ENCODE measurements around the gene CASQ1. TPM values are rescaled to one million over a fixed set of nuclear protein-coding genes. Genes with fewer than 3 reads are reported as not detected.
A peak's percentile ranks its signal among the peaks of the same experiment; 100 is the strongest.

CASQ1 gene
- total RNA-seq, 1 experiment from 2014 or later = 0.46 TPM

DNA sequence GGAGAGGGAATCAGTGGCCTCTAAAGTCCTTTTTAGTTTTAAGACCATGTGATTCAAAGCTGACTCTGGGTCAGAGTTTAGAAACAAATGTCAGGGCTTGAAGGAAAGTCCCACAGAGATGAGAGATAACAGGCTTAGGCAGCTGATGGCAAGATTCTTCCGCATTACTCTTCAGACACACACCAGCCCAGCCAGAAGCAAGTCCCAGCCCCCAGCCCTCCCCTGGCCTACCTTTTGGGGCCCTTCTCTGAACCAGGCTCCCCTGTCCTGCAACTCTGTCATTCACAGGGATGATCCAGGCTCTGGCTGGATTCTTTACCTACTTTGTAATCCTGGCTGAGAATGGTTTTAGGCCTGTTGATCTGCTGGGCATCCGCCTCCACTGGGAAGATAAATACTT, 13.1 kb upstream of the CASQ1 start (continued):
- TF ChIP-seq, protein P1, sequence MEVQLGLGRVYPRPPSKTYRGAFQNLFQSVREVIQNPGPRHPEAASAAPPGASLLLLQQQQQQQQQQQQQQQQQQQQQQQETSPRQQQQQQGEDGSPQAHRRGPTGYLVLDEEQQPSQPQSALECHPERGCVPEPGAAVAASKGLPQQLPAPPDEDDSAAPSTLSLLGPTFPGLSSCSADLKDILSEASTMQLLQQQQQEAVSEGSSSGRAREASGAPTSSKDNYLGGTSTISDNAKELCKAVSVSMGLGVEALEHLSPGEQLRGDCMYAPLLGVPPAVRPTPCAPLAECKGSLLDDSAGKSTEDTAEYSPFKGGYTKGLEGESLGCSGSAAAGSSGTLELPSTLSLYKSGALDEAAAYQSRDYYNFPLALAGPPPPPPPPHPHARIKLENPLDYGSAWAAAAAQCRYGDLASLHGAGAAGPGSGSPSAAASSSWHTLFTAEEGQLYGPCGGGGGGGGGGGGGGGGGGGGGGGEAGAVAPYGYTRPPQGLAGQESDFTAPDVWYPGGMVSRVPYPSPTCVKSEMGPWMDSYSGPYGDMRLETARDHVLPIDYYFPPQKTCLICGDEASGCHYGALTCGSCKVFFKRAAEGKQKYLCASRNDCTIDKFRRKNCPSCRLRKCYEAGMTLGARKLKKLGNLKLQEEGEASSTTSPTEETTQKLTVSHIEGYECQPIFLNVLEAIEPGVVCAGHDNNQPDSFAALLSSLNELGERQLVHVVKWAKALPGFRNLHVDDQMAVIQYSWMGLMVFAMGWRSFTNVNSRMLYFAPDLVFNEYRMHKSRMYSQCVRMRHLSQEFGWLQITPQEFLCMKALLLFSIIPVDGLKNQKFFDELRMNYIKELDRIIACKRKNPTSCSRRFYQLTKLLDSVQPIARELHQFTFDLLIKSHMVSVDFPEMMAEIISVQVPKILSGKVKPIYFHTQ (CRISPR knock-in tag; IDR thresholded peaks at IDR 0.05) = no peak
- TF ChIP-seq ZNF232 (CRISPR knock-in tag; IDR thresholded peaks at IDR 0.05) (no peak), ELF4 (CRISPR knock-in tag; IDR thresholded peaks at IDR 0.05; ENCODE audit: low read depth) (no peak), IRF2 (CRISPR knock-in tag; IDR thresholded peaks at IDR 0.05; ENCODE audit: borderline replicate concordance, low read depth) (no peak), SMAD4 (CRISPR knock-in tag; IDR thresholded peaks at IDR 0.05) (no peak), NR2C2 (CRISPR knock-in tag; IDR thresholded peaks at IDR 0.05) (no peak)
- TF ChIP-seq, protein P2, sequence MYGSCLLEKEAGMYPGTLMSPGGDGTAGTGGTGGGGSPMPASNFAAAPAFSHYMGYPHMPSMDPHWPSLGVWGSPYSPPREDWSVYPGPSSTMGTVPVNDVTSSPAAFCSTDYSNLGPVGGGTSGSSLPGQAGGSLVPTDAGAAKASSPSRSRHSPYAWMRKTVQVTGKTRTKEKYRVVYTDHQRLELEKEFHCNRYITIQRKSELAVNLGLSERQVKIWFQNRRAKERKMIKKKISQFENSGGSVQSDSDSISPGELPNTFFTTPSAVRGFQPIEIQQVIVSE (CRISPR knock-in tag; IDR thresholded peaks at IDR 0.05; ENCODE audit: borderline replicate concordance) = no peak
- TF ChIP-seq, protein P3, sequence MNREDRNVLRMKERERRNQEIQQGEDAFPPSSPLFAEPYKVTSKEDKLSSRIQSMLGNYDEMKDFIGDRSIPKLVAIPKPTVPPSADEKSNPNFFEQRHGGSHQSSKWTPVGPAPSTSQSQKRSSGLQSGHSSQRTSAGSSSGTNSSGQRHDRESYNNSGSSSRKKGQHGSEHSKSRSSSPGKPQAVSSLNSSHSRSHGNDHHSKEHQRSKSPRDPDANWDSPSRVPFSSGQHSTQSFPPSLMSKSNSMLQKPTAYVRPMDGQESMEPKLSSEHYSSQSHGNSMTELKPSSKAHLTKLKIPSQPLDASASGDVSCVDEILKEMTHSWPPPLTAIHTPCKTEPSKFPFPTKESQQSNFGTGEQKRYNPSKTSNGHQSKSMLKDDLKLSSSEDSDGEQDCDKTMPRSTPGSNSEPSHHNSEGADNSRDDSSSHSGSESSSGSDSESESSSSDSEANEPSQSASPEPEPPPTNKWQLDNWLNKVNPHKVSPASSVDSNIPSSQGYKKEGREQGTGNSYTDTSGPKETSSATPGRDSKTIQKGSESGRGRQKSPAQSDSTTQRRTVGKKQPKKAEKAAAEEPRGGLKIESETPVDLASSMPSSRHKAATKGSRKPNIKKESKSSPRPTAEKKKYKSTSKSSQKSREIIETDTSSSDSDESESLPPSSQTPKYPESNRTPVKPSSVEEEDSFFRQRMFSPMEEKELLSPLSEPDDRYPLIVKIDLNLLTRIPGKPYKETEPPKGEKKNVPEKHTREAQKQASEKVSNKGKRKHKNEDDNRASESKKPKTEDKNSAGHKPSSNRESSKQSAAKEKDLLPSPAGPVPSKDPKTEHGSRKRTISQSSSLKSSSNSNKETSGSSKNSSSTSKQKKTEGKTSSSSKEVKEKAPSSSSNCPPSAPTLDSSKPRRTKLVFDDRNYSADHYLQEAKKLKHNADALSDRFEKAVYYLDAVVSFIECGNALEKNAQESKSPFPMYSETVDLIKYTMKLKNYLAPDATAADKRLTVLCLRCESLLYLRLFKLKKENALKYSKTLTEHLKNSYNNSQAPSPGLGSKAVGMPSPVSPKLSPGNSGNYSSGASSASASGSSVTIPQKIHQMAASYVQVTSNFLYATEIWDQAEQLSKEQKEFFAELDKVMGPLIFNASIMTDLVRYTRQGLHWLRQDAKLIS (CRISPR knock-in tag; IDR thresholded peaks at IDR 0.05; ENCODE audit: borderline replicate concordance) = no peak

DNA sequence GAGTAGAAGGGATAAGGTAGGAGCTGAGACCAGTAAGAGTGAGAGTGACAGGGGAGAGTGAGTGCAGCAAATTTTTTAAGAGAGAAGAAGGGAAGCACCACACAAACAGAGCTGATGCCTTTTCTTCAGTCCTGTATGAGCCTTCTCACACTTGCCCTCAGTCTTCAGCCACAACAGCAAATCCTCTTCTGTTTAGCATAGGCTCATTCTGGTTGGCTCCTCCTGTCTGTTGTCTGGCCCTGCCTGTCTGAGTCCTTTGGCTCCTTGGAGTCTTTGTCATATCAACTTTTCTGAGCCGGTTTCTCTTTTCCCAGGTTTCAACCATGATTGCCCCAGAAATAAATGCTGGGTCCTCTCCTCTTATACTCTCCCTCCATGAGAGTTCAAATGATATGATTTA, 12.7 kb upstream of the CASQ1 start:
- ATAC-seq (peak; percentile 83), DNase-seq (ENCODE audit: low spot score) (no peak)
- ChIA-PET POLR2A (interaction anchor here (0.9 kb wide), 1 partner anchor 9 kb away, joined by 3 read pairs; no protein-coding TSS in a partner anchor), CTCF (interaction anchor here (1.0 to 2.1 kb wide), 3 partner anchors 15 to 74 kb away, joined by 4 to 7 read pairs (median 5); no protein-coding TSS in a partner anchor)
- Mint-ChIP-seq H3K4me1 (peaks cover 19% of the 10 kb centered on the region), H3K9me3 (peaks cover 3% of the 10 kb centered on the region; the same call in 1 of the 2 replicates), H3K27me3 (ENCODE audit: low read depth) (peaks cover 8% of the 10 kb centered on the region), H3K27ac (no peak overlapping the region), H3K4me3 (no peak overlapping the region), H3K36me3 (no peaks in the 10 kb centered on the region)
- TF ChIP-seq NFATC4 (CRISPR knock-in tag; IDR thresholded peaks at IDR 0.05) = no peak
- TF ChIP-seq ZNF219 (CRISPR knock-in tag; IDR thresholded peaks at IDR 0.05; ENCODE audit: borderline replicate concordance) = no peak
- TF ChIP-seq ZNF232 (CRISPR knock-in tag; IDR thresholded peaks at IDR 0.05) = no peak
- TF ChIP-seq, protein P4, sequence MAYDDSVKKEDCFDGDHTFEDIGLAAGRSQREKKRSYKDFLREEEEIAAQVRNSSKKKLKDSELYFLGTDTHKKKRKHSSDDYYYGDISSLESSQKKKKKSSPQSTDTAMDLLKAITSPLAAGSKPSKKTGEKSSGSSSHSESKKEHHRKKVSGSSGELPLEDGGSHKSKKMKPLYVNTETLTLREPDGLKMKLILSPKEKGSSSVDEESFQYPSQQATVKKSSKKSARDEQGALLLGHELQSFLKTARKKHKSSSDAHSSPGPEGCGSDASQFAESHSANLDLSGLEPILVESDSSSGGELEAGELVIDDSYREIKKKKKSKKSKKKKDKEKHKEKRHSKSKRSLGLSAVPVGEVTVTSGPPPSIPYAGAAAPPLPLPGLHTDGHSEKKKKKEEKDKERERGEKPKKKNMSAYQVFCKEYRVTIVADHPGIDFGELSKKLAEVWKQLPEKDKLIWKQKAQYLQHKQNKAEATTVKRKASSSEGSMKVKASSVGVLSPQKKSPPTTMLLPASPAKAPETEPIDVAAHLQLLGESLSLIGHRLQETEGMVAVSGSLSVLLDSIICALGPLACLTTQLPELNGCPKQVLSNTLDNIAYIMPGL (CRISPR knock-in tag; IDR thresholded peaks at IDR 0.05) = no peak
- TF ChIP-seq, protein P5, sequence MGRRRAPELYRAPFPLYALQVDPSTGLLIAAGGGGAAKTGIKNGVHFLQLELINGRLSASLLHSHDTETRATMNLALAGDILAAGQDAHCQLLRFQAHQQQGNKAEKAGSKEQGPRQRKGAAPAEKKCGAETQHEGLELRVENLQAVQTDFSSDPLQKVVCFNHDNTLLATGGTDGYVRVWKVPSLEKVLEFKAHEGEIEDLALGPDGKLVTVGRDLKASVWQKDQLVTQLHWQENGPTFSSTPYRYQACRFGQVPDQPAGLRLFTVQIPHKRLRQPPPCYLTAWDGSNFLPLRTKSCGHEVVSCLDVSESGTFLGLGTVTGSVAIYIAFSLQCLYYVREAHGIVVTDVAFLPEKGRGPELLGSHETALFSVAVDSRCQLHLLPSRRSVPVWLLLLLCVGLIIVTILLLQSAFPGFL (CRISPR knock-in tag; IDR thresholded peaks at IDR 0.05; ENCODE audit: borderline replicate concordance) = no peak
- TF ChIP-seq EMX1 (CRISPR knock-in tag; IDR thresholded peaks at IDR 0.05) = no peak
- TF ChIP-seq TCF7 (CRISPR knock-in tag; IDR thresholded peaks at IDR 0.05; ENCODE audit: low read depth) = no peak
- TF ChIP-seq CREM (CRISPR knock-in tag; IDR thresholded peaks at IDR 0.05) = no peak
- TF ChIP-seq NR3C1 (CRISPR knock-in tag; conservative IDR thresholded peaks at IDR 0.05; ENCODE audit: low read depth) = no peak
- TF ChIP-seq, protein P6, sequence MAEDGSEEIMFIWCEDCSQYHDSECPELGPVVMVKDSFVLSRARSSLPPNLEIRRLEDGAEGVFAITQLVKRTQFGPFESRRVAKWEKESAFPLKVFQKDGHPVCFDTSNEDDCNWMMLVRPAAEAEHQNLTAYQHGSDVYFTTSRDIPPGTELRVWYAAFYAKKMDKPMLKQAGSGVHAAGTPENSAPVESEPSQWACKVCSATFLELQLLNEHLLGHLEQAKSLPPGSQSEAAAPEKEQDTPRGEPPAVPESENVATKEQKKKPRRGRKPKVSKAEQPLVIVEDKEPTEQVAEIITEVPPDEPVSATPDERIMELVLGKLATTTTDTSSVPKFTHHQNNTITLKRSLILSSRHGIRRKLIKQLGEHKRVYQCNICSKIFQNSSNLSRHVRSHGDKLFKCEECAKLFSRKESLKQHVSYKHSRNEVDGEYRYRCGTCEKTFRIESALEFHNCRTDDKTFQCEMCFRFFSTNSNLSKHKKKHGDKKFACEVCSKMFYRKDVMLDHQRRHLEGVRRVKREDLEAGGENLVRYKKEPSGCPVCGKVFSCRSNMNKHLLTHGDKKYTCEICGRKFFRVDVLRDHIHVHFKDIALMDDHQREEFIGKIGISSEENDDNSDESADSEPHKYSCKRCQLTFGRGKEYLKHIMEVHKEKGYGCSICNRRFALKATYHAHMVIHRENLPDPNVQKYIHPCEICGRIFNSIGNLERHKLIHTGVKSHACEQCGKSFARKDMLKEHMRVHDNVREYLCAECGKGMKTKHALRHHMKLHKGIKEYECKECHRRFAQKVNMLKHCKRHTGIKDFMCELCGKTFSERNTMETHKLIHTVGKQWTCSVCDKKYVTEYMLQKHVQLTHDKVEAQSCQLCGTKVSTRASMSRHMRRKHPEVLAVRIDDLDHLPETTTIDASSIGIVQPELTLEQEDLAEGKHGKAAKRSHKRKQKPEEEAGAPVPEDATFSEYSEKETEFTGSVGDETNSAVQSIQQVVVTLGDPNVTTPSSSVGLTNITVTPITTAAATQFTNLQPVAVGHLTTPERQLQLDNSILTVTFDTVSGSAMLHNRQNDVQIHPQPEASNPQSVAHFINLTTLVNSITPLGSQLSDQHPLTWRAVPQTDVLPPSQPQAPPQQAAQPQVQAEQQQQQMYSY (CRISPR knock-in tag; IDR thresholded peaks at IDR 0.05) = no peak
- no peak for TF ChIP-seq IRF2 (CRISPR knock-in tag; IDR thresholded peaks at IDR 0.05; ENCODE audit: borderline replicate concordance, low read depth)
- no peak for TF ChIP-seq MYBL2 (CRISPR knock-in tag; IDR thresholded peaks at IDR 0.05)
- no peak for TF ChIP-seq TEAD4 (CRISPR knock-in tag; IDR thresholded peaks at IDR 0.05)
- TF ChIP-seq SOX15 (CRISPR knock-in tag; IDR thresholded peaks at IDR 0.05) = no peak

All from WTC11 (cell line).